ENCODE data around the gene UTF1. TPM values are rescaled to one million over a fixed set of nuclear protein-coding genes. Genes with fewer than 3 reads are reported as not detected.
A peak's percentile ranks its signal among the peaks of the same experiment; 100 is the strongest.

Gene UTF1
- total and polyA plus RNA-seq, 9 of the 15 experiments (the other 6 are each of a cell fraction or from before 2014, with no cell fraction given): 0.35 to 0.46 TPM; not detected in 7

DNA sequence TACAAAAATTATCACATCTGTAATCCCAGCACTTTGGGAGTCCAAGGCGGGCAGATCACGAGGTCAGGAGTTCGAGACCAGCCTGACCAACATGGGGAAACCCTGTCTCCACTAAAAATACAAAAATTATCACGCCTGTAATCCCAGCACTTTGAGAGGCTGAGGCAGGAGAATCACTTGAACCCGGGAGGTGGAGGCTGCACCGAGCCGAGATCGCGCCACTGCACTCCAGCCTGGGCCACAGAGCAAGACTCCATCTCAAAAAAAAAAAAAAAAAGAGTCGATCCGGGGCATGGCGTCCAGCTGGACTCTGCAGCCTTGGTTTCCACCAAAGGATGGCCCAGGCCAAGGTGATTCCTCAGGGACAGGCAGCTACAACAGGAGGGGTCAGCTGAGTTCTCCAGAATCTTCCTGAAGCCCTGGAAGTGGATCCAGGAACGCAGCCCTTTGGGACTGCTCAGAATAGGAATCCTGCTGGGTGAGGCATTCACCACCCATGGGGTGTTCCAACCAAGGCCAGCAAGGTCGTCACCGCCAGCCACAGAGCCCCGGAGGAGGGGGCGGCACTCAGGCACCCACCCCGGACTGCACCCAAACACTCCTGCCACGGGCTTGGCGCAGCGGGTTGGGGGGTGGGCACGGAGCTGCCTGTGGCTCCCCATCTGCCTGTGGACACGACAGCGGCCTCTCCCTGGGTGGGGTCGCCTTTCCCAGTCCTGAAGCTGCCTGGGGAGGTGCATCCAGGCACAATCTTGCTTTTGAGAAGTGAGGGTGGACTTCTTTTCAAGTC is 12.0 kb upstream of the UTF1 start:
- no peak overlapping the region for H3K27ac ChIP-seq (ENCODE audit: extremely low read depth, low read depth, low read length)
- CTCF ChIA-PET (ENCODE audit: low intra/inter-chr PET ratio): no interaction called here
- H3K27me3 ChIP-seq (ENCODE audit: control insufficient read depth in 2 of 2, insufficient read depth in 2 of 2, low read length in 2 of 2): peaks cover 5 to 45% of the 10 kb centered on the region in 2 experiments
- POLR2A ChIA-PET: interaction anchor here (0.6 to 1.3 kb wide), 3 partner anchors 17 to 61 kb away, joined by 3 to 4 read pairs (median 3); no protein-coding TSS in a partner anchor
- no peak overlapping the region for H3K4me3 ChIP-seq
- in situ Hi-C loops (cut with MboI): no loop called here
- H2AFZ ChIP-seq (ENCODE audit: low read depth, low read length): no peak overlapping the region
- 37% methylated on average over 15 of the region's 25 CpGs for WGBS (ENCODE audit: insufficient coverage, low coverage, missing lambda C conversion rate)
- ATAC-seq (no peak), FAIRE-seq (no peak), DNase-seq (ENCODE audit: extremely low read depth in 1 of 4, low spot score in 3 of 4) (no peak)
- peaks cover 0 to 50% of the 10 kb centered on the region in 2 experiments; a peak in 2 of 5 replicates for H3K4me1 ChIP-seq (replicated peaks in 1 of 2; ENCODE audit: control insufficient read depth in 2 of 2, insufficient read depth in 2 of 2, low read length in 2 of 2)
- no peaks in the 10 kb centered on the region for H3K79me2 ChIP-seq (ENCODE audit: control insufficient read depth, insufficient read depth, low read length)
- H3K9me1 ChIP-seq (ENCODE audit: control insufficient read depth, insufficient read depth, low read length): no peaks in the 10 kb centered on the region
- no TSS peak for BruUV-seq (replicated peaks)
- no peak for TF ChIP-seq RFX1 (IDR thresholded peaks at IDR 0.05)
- no peak for TF ChIP-seq RBBP5 (IDR thresholded peaks at IDR 0.05; ENCODE audit: borderline replicate concordance, insufficient read depth, low read length, poor library complexity, severe bottlenecking)
- no peak for TF ChIP-seq IRF9 (tag; IDR thresholded peaks at IDR 0.05)
- peak; percentile 86 for TF ChIP-seq ADNP (tag; IDR thresholded peaks at IDR 0.05)
- no peak for TF ChIP-seq NONO (IDR thresholded peaks at IDR 0.05; ENCODE audit: low read depth in 2 of 2, low read length in 1 of 2)
- H4K20me1 ChIP-seq (replicated peaks; ENCODE audit: control insufficient read depth, insufficient read depth, low read length): no peaks in the 10 kb centered on the region
- H3K4me2 ChIP-seq (ENCODE audit: insufficient read depth, low read length): no peak overlapping the region
- H3K9ac ChIP-seq (ENCODE audit: insufficient read depth in 1 of 2, low read depth in 2 of 2, low read length in 2 of 2): no peak overlapping the region
- no peaks in the 10 kb centered on the region for H3K36me3 ChIP-seq (ENCODE audit: control insufficient read depth, insufficient read depth, low read length)
- H3K9me3 ChIP-seq (replicated peaks; ENCODE audit: control insufficient read depth, insufficient read depth, low read depth, low read length): no peaks in the 10 kb centered on the region
- intact Hi-C loops (cut with micrococcal nuclease): no loop called here

Measured in K562 (cell line).